ENCODE results near the gene CORO2B. TPM values are rescaled to one million over a fixed set of nuclear protein-coding genes. Genes with fewer than 3 reads are reported as not detected.

Gene CORO2B
- total RNA-seq, 1 donor from 2014 or later: 11.0 TPM

- intact Hi-C loops (cut with DNase I): no loop called here
- Histone ChIP-seq H3K4me1 (peaks cover 0 to 2% of the 10 kb centered on the region in 2 donors), H3K27me3 (no peaks in the 10 kb centered on the region), H3K36me3 (no peaks in the 10 kb centered on the region), H3K9me3 (no peaks in the 10 kb centered on the region), H3K27ac (no peak overlapping the region), H3K4me3 (no peak overlapping the region)
- DNase-seq (ENCODE audit: low spot score in 2 of 2): no peak
- TF ChIP-seq, protein P1, sequence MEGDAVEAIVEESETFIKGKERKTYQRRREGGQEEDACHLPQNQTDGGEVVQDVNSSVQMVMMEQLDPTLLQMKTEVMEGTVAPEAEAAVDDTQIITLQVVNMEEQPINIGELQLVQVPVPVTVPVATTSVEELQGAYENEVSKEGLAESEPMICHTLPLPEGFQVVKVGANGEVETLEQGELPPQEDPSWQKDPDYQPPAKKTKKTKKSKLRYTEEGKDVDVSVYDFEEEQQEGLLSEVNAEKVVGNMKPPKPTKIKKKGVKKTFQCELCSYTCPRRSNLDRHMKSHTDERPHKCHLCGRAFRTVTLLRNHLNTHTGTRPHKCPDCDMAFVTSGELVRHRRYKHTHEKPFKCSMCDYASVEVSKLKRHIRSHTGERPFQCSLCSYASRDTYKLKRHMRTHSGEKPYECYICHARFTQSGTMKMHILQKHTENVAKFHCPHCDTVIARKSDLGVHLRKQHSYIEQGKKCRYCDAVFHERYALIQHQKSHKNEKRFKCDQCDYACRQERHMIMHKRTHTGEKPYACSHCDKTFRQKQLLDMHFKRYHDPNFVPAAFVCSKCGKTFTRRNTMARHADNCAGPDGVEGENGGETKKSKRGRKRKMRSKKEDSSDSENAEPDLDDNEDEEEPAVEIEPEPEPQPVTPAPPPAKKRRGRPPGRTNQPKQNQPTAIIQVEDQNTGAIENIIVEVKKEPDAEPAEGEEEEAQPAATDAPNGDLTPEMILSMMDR (IDR thresholded peaks at IDR 0.05): no peak
Measured at GRCh38 chr15:68626283-68626682, 47.5 kb downstream of the CORO2B start.

DNA sequence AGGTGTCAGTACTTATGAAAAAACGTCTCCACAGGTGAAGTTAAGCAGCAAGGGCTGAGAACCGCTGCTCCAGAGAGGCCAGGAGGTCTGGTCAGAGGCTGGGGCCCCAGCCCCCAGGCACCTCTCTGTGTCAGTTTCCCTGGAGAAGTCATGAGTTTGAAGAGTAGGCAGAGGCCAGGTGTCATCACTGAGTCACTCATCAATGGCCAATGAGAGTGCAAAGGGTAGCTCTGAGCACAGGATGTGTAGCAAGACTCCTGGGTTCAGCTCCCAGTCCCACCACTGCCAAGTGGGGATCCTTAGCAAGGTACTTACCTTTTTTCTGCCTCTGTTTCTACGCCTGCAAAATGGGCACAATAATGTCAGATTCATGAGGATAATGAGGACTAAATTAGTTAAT lies 47.9 kb downstream of the CORO2B start:
- intact Hi-C loops (cut with DNase I): no loop called here
- TF ChIP-seq, protein P1 (IDR thresholded peaks at IDR 0.05): no peak
- H3K27me3 ChIP-seq: no peaks in the 10 kb centered on the region
- H3K9me3 ChIP-seq: no peaks in the 10 kb centered on the region
- H3K27ac ChIP-seq: no peak overlapping the region
- DNase-seq (ENCODE audit: low spot score in 2 of 2): no peak
- no peaks in the 10 kb centered on the region for H3K36me3 ChIP-seq
- H3K4me3 ChIP-seq: no peak overlapping the region
- H3K4me1 ChIP-seq: no peaks in the 10 kb centered on the region

GRCh38 chr15:68627476-68627875 lies 48.7 kb downstream of the CORO2B start:
- intact Hi-C loops (cut with DNase I): no loop called here

GRCh38 chr15:68627995-68628394 lies 49.2 kb downstream of the CORO2B start:
- no peak overlapping the region for H3K27ac ChIP-seq
- H3K27me3 ChIP-seq: no peaks in the 10 kb centered on the region
- no peak overlapping the region for H3K4me3 ChIP-seq
- TF ChIP-seq, protein P1 (IDR thresholded peaks at IDR 0.05): no peak
- H3K9me3 ChIP-seq: no peaks in the 10 kb centered on the region
- H3K36me3 ChIP-seq: no peaks in the 10 kb centered on the region
- DNase-seq (ENCODE audit: low spot score in 2 of 2): no peak
- intact Hi-C loops (cut with DNase I): no loop called here
- H3K4me1 ChIP-seq: no peaks in the 10 kb centered on the region

More at GRCh38 chr15:68627476-68627875, 48.7 kb downstream of the CORO2B start:
- H3K36me3 ChIP-seq: no peaks in the 10 kb centered on the region
- H3K27ac ChIP-seq: no peak overlapping the region
- no peaks in the 10 kb centered on the region for H3K9me3 ChIP-seq
- H3K4me3 ChIP-seq: no peak overlapping the region
- no peak for DNase-seq (ENCODE audit: low spot score in 2 of 2)
- TF ChIP-seq, protein P1 (IDR thresholded peaks at IDR 0.05): no peak
- H3K4me1 ChIP-seq: no peaks in the 10 kb centered on the region
- H3K27me3 ChIP-seq: no peaks in the 10 kb centered on the region

DNA sequence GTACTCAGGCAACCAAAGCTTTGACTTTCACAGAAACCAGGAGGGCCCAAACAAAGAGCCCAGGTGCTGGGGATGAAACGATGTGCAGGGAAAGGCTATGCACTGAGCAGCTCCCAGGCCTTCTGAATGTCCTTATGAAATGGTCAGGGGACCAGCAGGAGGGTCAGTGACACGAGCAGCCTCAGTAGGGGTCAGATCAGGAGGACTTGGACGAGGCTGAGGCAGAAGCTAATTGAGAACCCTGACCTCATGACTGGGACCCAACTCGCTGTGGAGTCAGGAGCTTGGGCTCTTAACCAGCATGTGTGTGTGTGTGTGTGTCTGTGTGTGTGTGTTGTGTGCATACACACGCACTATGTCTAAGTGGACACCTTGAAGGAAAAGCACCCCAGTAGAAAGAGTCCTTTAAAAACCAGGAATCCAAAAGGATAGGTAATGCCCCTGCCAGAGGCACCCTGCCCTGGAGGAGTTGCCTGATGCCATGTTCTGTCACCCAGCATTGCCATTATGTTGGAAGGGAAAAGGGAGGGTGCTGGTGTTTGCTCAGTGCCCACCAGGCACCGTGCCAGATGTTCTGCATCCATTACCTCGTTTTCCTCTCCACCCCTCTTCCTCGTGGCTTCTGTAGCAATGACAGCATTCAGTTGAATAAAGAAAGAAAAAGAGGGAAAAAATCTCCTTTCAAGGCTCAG lies 50.9 kb downstream of the CORO2B start:
- intact Hi-C loops (cut with DNase I): no loop called here
- H3K9me3 ChIP-seq: no peaks in the 10 kb centered on the region
- H3K4me1 ChIP-seq: peaks cover 0 to 3% of the 10 kb centered on the region in 2 donors
- H3K4me3 ChIP-seq: no peak overlapping the region
- H3K27ac ChIP-seq: no peak overlapping the region
- no peak for DNase-seq (ENCODE audit: low spot score in 2 of 2)
- TF ChIP-seq, protein P1 (IDR thresholded peaks at IDR 0.05): no peak
- no peaks in the 10 kb centered on the region for H3K36me3 ChIP-seq
- H3K27me3 ChIP-seq: no peaks in the 10 kb centered on the region

GRCh38 chr15:68630211-68630555 lies 51.4 kb downstream of the CORO2B start:
- Histone ChIP-seq H3K36me3 (no peaks in the 10 kb centered on the region), H3K4me1 (peaks cover 0 to 7% of the 10 kb centered on the region in 2 donors), H3K27ac (no peak overlapping the region), H3K4me3 (no peak overlapping the region), H3K9me3 (no peaks in the 10 kb centered on the region), H3K27me3 (no peaks in the 10 kb centered on the region)
- TF ChIP-seq, protein P1 (IDR thresholded peaks at IDR 0.05): no peak
- DNase-seq (ENCODE audit: low spot score in 2 of 2): no peak
- intact Hi-C loops (cut with DNase I): no loop called here

Data from ascending aorta (tissue), 2 donors.